ENCODE data around the gene VEGFB.

DNA sequence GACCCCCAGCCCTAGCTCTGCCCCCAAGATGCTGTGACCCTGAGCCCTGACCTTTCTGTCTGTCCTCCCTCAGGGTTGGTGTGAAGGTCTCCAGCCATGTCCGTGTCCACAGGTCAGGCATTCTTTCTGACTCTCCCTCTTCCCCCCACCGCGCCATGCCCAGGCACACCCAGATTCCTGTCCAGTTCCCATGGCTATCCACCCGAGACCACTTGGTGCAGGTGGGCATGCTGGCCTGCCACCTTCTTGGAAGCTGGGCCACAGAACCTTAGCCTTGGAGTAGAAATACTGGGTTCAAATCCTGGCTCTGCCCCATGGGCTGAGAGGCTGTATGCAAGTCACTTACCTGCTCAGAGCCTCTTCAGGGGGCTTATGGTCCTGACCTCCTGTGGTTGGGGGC lies 14.7 kb downstream of the VEGFB start:
- TF ChIP-seq SUZ12 (IDR thresholded peaks at IDR 0.05) (no peak), CTBP1 (IDR thresholded peaks at IDR 0.05; ENCODE audit: borderline replicate concordance) (no peak), FOXM1 (IDR thresholded peaks at IDR 0.05; ENCODE audit: borderline replicate concordance) (no peak), SP1 (IDR thresholded peaks at IDR 0.05) (no peak), BHLHE40 (IDR thresholded peaks at IDR 0.05; ENCODE audit: borderline replicate concordance) (no peak), ARNT (IDR thresholded peaks at IDR 0.05) (no peak), HDGF (IDR thresholded peaks at IDR 0.05; ENCODE audit: borderline replicate concordance) (no peak), FOXA1 (IDR thresholded peaks at IDR 0.05) (no peak), TARDBP (IDR thresholded peaks at IDR 0.05) (no peak), LEF1 (IDR thresholded peaks at IDR 0.05; ENCODE audit: borderline replicate concordance) (no peak), ZNF384 (IDR thresholded peaks at IDR 0.05) (no peak), FOXK2 (IDR thresholded peaks at IDR 0.05) (no peak)
- TF ChIP-seq, protein P1, sequence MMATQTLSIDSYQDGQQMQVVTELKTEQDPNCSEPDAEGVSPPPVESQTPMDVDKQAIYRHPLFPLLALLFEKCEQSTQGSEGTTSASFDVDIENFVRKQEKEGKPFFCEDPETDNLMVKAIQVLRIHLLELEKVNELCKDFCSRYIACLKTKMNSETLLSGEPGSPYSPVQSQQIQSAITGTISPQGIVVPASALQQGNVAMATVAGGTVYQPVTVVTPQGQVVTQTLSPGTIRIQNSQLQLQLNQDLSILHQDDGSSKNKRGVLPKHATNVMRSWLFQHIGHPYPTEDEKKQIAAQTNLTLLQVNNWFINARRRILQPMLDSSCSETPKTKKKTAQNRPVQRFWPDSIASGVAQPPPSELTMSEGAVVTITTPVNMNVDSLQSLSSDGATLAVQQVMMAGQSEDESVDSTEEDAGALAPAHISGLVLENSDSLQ (IDR thresholded peaks at IDR 0.05), result no peak
